SK-N-SH treated with all-trans-retinoic acid at 6 μM for 48 hours (cell line): Measurements from ENCODE around the gene INCA1.

Experiments
- ARNTL ChIP-seq: fragments of 450-650 bp; formaldehyde crosslinking; IDR thresholded peaks from 2 replicates; pipeline ENCODE4 v1.5.0; 2020; ENCODE audit warnings: low read depth, mild to moderate bottlenecking, moderate library complexity, borderline replicate concordance
- BACH2 ChIP-seq: fragments of 250-450 bp; sonication (Bioruptor Pico); IDR thresholded peaks from 2 replicates; pipeline ENCODE4 v1.9.0; 2021; ENCODE audit warnings: mild to moderate bottlenecking, borderline replicate concordance
- CSDC2 ChIP-seq: fragments of 250-450 bp; sonication (Bioruptor Pico); IDR thresholded peaks from 2 replicates; pipeline ENCODE4 v1.5.0; 2020; ENCODE audit warnings: mild to moderate bottlenecking, moderate library complexity
- ESRRG ChIP-seq: fragments of 250-450 bp; sonication (Bioruptor Pico); IDR thresholded peaks from 2 replicates; pipeline ENCODE4 v1.6.1; 2021; ENCODE audit warnings: mild to moderate bottlenecking
- GLIS3 ChIP-seq: fragments of 250-450 bp; sonication (Bioruptor Pico); IDR thresholded peaks from 2 replicates; pipeline ENCODE4 v1.5.0; 2020; ENCODE audit warnings: mild to moderate bottlenecking, moderate library complexity
- ISL1 ChIP-seq: fragments of 250-450 bp; sonication (Bioruptor Pico); IDR thresholded peaks from 2 replicates; pipeline ENCODE4 v2.1.2; 2022; ENCODE audit warnings: mild to moderate bottlenecking, moderate library complexity
- PPARA ChIP-seq: fragments of 250-450 bp; sonication (Bioruptor Pico); IDR thresholded peaks from 2 replicates; pipeline ENCODE4 v1.5.0; 2020; ENCODE audit warnings: mild to moderate bottlenecking, borderline replicate concordance
- SNAI2 ChIP-seq: fragments of 250-450 bp; sonication (Bioruptor Pico); IDR thresholded peaks from 2 replicates; pipeline ENCODE4 v1.5.0; 2020; ENCODE audit warnings: mild to moderate bottlenecking, moderate library complexity
- TCF4 ChIP-seq: fragments of 250-450 bp; sonication (Bioruptor Pico); IDR thresholded peaks from 2 replicates; pipeline ENCODE4 v1.8.0; 2021; ENCODE audit warnings: mild to moderate bottlenecking, moderate library complexity, borderline replicate concordance
- ZFP3 ChIP-seq: fragments of 250-450 bp; sonication (Bioruptor Pico); IDR thresholded peaks from 2 replicates; pipeline ENCODE4 v1.5.0; 2020; ENCODE audit warnings: mild to moderate bottlenecking, moderate library complexity
- ZFP30 ChIP-seq: fragments of 450-650 bp; formaldehyde crosslinking; IDR thresholded peaks from 2 replicates; pipeline ENCODE4 v1.5.0; 2022; ENCODE audit warnings: mild to moderate bottlenecking, moderate library complexity
- TF ChIP-seq, protein P1 (sequence below): fragments of 250-450 bp; sonication (Bioruptor Pico); IDR thresholded peaks from 2 replicates; pipeline ENCODE4 v1.8.0; 2020; ENCODE audit warnings: mild to moderate bottlenecking, moderate library complexity, borderline replicate concordance
- TF ChIP-seq, protein P2 (sequence below): fragments of 250-450 bp; sonication (Bioruptor Pico); IDR thresholded peaks from 2 replicates; pipeline ENCODE4 v1.5.1; 2020; ENCODE audit warnings: low read depth, mild to moderate bottlenecking, moderate library complexity
- TF ChIP-seq, protein P3 (sequence below): fragments of 250-450 bp; sonication (Bioruptor Pico); IDR thresholded peaks from 2 replicates; pipeline ENCODE4 v1.8.0; 2021; ENCODE audit warnings: low read depth, mild to moderate bottlenecking, moderate library complexity, borderline replicate concordance

DNA sequence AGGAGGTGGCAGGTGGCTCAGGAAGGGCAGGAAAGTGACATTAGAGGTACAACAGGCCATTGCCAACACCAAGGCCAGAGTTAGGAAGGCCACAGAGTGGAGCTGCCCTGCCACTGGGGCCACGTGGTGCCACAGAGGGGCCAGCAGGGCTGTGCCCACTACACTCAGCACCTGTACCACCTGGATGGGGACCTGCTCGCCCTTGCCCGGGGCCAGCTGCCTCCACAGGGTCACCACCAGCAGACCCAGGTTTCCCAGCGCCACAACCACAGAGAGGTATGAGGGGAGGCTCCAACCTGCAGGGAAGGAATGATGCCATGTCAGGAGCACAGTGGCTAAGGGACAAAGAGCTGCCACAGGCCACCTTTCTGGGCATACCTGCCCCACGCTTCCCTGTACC, 36.7 kb upstream of the INCA1 start:
- no peak for TF ChIP-seq TCF4 (CRISPR knock-in tag)
- TF ChIP-seq, protein P1, sequence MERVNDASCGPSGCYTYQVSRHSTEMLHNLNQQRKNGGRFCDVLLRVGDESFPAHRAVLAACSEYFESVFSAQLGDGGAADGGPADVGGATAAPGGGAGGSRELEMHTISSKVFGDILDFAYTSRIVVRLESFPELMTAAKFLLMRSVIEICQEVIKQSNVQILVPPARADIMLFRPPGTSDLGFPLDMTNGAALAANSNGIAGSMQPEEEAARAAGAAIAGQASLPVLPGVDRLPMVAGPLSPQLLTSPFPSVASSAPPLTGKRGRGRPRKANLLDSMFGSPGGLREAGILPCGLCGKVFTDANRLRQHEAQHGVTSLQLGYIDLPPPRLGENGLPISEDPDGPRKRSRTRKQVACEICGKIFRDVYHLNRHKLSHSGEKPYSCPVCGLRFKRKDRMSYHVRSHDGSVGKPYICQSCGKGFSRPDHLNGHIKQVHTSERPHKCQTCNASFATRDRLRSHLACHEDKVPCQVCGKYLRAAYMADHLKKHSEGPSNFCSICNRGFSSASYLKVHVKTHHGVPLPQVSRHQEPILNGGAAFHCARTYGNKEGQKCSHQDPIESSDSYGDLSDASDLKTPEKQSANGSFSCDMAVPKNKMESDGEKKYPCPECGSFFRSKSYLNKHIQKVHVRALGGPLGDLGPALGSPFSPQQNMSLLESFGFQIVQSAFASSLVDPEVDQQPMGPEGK (CRISPR knock-in tag), result no peak
- TF ChIP-seq, protein P2, sequence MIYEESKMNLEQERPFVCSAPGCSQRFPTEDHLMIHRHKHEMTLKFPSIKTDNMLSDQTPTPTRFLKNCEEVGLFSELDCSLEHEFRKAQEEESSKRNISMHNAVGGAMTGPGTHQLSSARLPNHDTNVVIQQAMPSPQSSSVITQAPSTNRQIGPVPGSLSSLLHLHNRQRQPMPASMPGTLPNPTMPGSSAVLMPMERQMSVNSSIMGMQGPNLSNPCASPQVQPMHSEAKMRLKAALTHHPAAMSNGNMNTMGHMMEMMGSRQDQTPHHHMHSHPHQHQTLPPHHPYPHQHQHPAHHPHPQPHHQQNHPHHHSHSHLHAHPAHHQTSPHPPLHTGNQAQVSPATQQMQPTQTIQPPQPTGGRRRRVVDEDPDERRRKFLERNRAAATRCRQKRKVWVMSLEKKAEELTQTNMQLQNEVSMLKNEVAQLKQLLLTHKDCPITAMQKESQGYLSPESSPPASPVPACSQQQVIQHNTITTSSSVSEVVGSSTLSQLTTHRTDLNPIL (CRISPR knock-in tag), result no peak
- no peak for TF ChIP-seq ARNTL (CRISPR knock-in tag)
- TF ChIP-seq BACH2 (CRISPR knock-in tag), result no peak
- no peak for TF ChIP-seq ISL1 (CRISPR knock-in tag)
- TF ChIP-seq ZFP30, result no peak
- TF ChIP-seq, protein P3, sequence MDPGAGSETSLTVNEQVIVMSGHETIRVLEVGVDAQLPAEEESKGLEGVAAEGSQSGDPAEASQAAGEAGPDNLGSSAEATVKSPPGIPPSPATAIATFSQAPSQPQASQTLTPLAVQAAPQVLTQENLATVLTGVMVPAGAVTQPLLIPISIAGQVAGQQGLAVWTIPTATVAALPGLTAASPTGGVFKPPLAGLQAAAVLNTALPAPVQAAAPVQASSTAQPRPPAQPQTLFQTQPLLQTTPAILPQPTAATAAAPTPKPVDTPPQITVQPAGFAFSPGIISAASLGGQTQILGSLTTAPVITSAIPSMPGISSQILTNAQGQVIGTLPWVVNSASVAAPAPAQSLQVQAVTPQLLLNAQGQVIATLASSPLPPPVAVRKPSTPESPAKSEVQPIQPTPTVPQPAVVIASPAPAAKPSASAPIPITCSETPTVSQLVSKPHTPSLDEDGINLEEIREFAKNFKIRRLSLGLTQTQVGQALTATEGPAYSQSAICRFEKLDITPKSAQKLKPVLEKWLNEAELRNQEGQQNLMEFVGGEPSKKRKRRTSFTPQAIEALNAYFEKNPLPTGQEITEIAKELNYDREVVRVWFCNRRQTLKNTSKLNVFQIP (CRISPR knock-in tag), result no peak
- no peak for TF ChIP-seq GLIS3
- TF ChIP-seq CSDC2 (CRISPR knock-in tag), result no peak
- no peak for TF ChIP-seq SNAI2
- TF ChIP-seq ZFP3, result no peak
- no peak for TF ChIP-seq ESRRG (CRISPR knock-in tag)
- TF ChIP-seq PPARA (CRISPR knock-in tag), result no peak
